Measurements from ENCODE around the gene PALLD.

DNA sequence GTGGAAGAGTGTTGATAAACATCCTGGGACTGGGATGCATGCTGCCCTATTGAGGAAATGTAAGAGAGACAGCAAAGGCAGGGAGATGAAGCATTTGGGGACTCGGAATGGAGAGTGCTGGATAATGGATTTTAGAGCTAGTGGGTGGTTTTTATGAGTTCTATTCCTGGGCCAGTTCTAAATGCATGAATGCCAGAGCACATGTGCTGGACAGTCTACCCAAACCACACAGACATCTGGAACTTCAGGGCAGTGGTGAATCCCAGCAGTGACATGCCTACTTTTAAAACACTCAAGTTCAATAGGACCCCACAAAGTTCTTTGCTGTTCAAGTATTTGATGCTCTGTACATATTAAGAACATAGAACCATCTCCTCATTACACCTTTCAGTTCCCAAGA lies 379.3 kb downstream of the PALLD start:
- TF ChIP-seq, protein P1, sequence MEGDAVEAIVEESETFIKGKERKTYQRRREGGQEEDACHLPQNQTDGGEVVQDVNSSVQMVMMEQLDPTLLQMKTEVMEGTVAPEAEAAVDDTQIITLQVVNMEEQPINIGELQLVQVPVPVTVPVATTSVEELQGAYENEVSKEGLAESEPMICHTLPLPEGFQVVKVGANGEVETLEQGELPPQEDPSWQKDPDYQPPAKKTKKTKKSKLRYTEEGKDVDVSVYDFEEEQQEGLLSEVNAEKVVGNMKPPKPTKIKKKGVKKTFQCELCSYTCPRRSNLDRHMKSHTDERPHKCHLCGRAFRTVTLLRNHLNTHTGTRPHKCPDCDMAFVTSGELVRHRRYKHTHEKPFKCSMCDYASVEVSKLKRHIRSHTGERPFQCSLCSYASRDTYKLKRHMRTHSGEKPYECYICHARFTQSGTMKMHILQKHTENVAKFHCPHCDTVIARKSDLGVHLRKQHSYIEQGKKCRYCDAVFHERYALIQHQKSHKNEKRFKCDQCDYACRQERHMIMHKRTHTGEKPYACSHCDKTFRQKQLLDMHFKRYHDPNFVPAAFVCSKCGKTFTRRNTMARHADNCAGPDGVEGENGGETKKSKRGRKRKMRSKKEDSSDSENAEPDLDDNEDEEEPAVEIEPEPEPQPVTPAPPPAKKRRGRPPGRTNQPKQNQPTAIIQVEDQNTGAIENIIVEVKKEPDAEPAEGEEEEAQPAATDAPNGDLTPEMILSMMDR (IDR thresholded peaks at IDR 0.05) = no peak
- no peak for TF ChIP-seq POLR2A (IDR thresholded peaks at IDR 0.05)

Measured in right lobe of liver (tissue), 4 donors.